Subcutaneous abdominal adipose tissue (tissue), 5 donors: ENCODE measurements around the gene AKT1.

Experiments
- H3K27ac ChIP-seq: one replicate; pipeline ENCODE4 v1.7.0; 2013; ENCODE audit warnings: low read depth, mild to moderate bottlenecking, inconsistent platforms, low read length, moderate library complexity
- H3K27me3 ChIP-seq, 5 donors: one replicate each; pipeline ENCODE4 v1.7.0; 2013; ENCODE audit warnings: low read length in 5 of 5, inconsistent platforms in 1 of 5; ENCODE audit not compliant: control insufficient read depth in 5 of 5, insufficient read depth in 4 of 5
- H3K36me3 ChIP-seq, 5 donors: one replicate each; pipeline ENCODE4 v1.7.0; 2013; ENCODE audit warnings: low read length in 5 of 5; ENCODE audit not compliant: control insufficient read depth in 5 of 5, insufficient read depth in 5 of 5
- H3K4me1 ChIP-seq, 5 donors: one replicate each; pipeline ENCODE4 v1.7.0; 2013; ENCODE audit warnings: low read length in 5 of 5, mild to moderate bottlenecking in 3 of 5, moderate library complexity in 1 of 5; ENCODE audit not compliant: control insufficient read depth in 5 of 5, insufficient read depth in 5 of 5
- H3K4me3 ChIP-seq, 5 donors: one replicate each; pipeline ENCODE4 v1.7.0; 2013; ENCODE audit warnings: low read length in 5 of 5, low read depth in 1 of 5
- H3K9ac ChIP-seq, 5 donors: one replicate each; pipeline ENCODE4 v1.7.0; 2013; ENCODE audit warnings: low read length in 5 of 5, mild to moderate bottlenecking in 4 of 5, moderate library complexity in 3 of 5
- H3K9me3 ChIP-seq, 5 donors: one replicate each; pipeline ENCODE4 v1.7.0; 2013; ENCODE audit warnings: low read length in 5 of 5; ENCODE audit not compliant: control insufficient read depth in 5 of 5
- donor health status: healthy.
- donor health status: healthy.
- donor health status: healthy.
- donor health status: healthy.
- donor health status: healthy.

Gene AKT1

GRCh38 chr14:104750056-104750752 is 45.3 kb downstream of the AKT1 start:
- Histone ChIP-seq H3K36me3 (peaks cover 0 to 4% (median under 1%) of the 10 kb centered on the region in 5 donors), H3K9me3 (no peaks in the 10 kb centered on the region), H3K4me3 (no peak overlapping the region), H3K27ac (no peak overlapping the region), H3K27me3 (no peaks in the 10 kb centered on the region), H3K9ac (no peak overlapping the region), H3K4me1 (peaks cover 11 to 75% (median 58%) of the 10 kb centered on the region in 5 donors)

- Histone ChIP-seq H3K4me1 (peaks cover 6 to 65% (median 52%) of the 10 kb centered on the region in 5 donors), H3K9me3 (no peaks in the 10 kb centered on the region), H3K27ac (no peak overlapping the region), H3K27me3 (no peaks in the 10 kb centered on the region), H3K4me3 (no peak overlapping the region), H3K36me3 (peaks cover 0 to 14% (median 0%) of the 10 kb centered on the region in 5 donors), H3K9ac (peak overlapping the region in 1 of 5 donors; percentile 48)
Measured at GRCh38 chr14:104749111-104749649, 46.4 kb downstream of the AKT1 start.

GRCh38 chr14:104747876-104748275 is 47.7 kb downstream of the AKT1 start:
- H3K9me3 ChIP-seq, result no peaks in the 10 kb centered on the region
- no peak overlapping the region for H3K27ac ChIP-seq
- no peak overlapping the region for H3K9ac ChIP-seq
- H3K36me3 ChIP-seq, result peaks cover 0 to 23% (median 7%) of the 10 kb centered on the region in 5 donors
- H3K4me1 ChIP-seq, result peaks cover 2 to 56% (median 41%) of the 10 kb centered on the region in 5 donors
- no peaks in the 10 kb centered on the region for H3K27me3 ChIP-seq
- H3K4me3 ChIP-seq, result no peak overlapping the region

GRCh38 chr14:104746934-104747481 is 48.5 kb downstream of the AKT1 start:
- Histone ChIP-seq H3K27ac (peak overlapping the region; percentile 41), H3K4me1 (peaks cover 2 to 51% (median 37%) of the 10 kb centered on the region in 5 donors), H3K9ac (peak overlapping the region in 1 of 5 donors; percentile 6), H3K4me3 (no peak overlapping the region), H3K27me3 (no peaks in the 10 kb centered on the region), H3K36me3 (peaks cover 0 to 26% (median 10%) of the 10 kb centered on the region in 5 donors), H3K9me3 (no peaks in the 10 kb centered on the region)

- Histone ChIP-seq H3K4me3 (no peak overlapping the region), H3K27ac (peak overlapping the region; percentile 41), H3K27me3 (no peaks in the 10 kb centered on the region), H3K4me1 (peaks cover 2 to 49% (median 34%) of the 10 kb centered on the region in 5 donors), H3K9ac (no peak overlapping the region), H3K9me3 (no peaks in the 10 kb centered on the region), H3K36me3 (peaks cover 0 to 33% (median 11%) of the 10 kb centered on the region in 5 donors)
Measured at GRCh38 chr14:104746071-104746545, 49.4 kb downstream of the AKT1 start.

GRCh38 chr14:104745431-104745830 is 50.1 kb downstream of the AKT1 start:
- Histone ChIP-seq H3K4me1 (peaks cover 2 to 48% (median 34%) of the 10 kb centered on the region in 5 donors), H3K9me3 (no peaks in the 10 kb centered on the region), H3K4me3 (no peak overlapping the region), H3K27me3 (no peaks in the 10 kb centered on the region), H3K36me3 (peaks cover 0 to 38% (median 17%) of the 10 kb centered on the region in 5 donors), H3K9ac (no peak overlapping the region), H3K27ac (no peak overlapping the region)

- Histone ChIP-seq H3K9ac (no peak overlapping the region), H3K4me1 (peaks cover 2 to 38% (median 26%) of the 10 kb centered on the region in 5 donors), H3K27ac (no peak overlapping the region), H3K27me3 (no peaks in the 10 kb centered on the region), H3K4me3 (no peak overlapping the region), H3K9me3 (no peaks in the 10 kb centered on the region), H3K36me3 (peaks cover 0 to 45% (median 25%) of the 10 kb centered on the region in 5 donors)
Measured at GRCh38 chr14:104744484-104744883, 51.1 kb downstream of the AKT1 start.

- Histone ChIP-seq H3K36me3 (peaks cover 0 to 48% (median 25%) of the 10 kb centered on the region in 5 donors), H3K27ac (no peak overlapping the region), H3K9ac (no peak overlapping the region)
Measured at GRCh38 chr14:104743461-104744380, 51.8 kb downstream of the AKT1 start.

GRCh38 chr14:104742586-104743455 is 52.7 kb downstream of the AKT1 start:
- no peaks in the 10 kb centered on the region for H3K27me3 ChIP-seq
- no peak overlapping the region for H3K27ac ChIP-seq
- no peak overlapping the region for H3K9ac ChIP-seq
- H3K9me3 ChIP-seq, result no peaks in the 10 kb centered on the region
- no peak overlapping the region for H3K4me3 ChIP-seq
- H3K4me1 ChIP-seq, result peaks cover 0 to 25% (median 14%) of the 10 kb centered on the region in 5 donors
- H3K36me3 ChIP-seq, result peaks cover 0 to 48% (median 25%) of the 10 kb centered on the region in 5 donors

More at GRCh38 chr14:104743461-104744380, 51.8 kb downstream of the AKT1 start:
- Histone ChIP-seq H3K9me3 (no peaks in the 10 kb centered on the region), H3K4me3 (no peak overlapping the region), H3K4me1 (peaks cover 0 to 30% (median 19%) of the 10 kb centered on the region in 5 donors), H3K27me3 (no peaks in the 10 kb centered on the region)
